ENCODE measurements around the gene CYP27A1.

CYP27A1 gene

DNA sequence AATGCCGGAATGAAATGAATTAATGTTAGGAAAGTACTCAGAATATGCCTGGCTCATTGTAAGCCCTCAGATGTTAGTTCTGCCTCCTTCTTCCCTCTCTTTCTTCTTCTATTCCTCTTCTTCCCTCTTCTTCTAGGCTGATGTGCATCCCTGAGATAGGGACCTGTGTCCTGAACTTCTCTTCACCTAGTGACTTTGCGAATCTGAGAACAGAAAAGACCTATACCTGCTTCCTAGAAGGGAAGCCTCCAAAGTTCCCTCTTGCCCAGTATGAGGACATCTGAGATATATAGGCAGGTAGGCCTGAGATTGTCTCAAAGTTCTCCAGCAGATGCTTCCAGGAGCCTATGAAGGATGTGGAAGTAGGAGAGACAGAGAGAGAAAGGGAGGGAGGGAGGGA is 8.1 kb upstream of the CYP27A1 start:
- DNase-seq (ENCODE audit: low read depth): no peak

DNA sequence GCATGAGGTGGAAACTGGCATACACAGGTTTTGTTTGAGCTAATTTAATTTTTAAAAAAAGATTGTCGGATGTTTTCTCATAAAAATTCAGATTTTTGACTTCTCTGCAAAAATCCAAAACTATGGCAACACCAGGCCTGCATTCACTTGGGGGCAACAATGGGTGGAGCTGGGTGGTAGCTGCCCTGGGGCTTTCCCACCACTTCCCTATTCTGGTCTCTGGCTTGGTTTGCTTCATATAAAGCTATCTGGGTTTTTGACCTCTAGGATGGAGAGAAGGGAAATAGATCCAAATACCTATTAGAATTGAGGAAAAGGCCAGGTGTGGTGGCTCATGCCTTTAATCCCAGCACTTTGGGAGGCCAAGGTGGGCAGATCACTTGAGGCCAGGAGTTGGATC is 5.5 kb upstream of the CYP27A1 start:
- DNase-seq (ENCODE audit: low read depth): no peak

DNA sequence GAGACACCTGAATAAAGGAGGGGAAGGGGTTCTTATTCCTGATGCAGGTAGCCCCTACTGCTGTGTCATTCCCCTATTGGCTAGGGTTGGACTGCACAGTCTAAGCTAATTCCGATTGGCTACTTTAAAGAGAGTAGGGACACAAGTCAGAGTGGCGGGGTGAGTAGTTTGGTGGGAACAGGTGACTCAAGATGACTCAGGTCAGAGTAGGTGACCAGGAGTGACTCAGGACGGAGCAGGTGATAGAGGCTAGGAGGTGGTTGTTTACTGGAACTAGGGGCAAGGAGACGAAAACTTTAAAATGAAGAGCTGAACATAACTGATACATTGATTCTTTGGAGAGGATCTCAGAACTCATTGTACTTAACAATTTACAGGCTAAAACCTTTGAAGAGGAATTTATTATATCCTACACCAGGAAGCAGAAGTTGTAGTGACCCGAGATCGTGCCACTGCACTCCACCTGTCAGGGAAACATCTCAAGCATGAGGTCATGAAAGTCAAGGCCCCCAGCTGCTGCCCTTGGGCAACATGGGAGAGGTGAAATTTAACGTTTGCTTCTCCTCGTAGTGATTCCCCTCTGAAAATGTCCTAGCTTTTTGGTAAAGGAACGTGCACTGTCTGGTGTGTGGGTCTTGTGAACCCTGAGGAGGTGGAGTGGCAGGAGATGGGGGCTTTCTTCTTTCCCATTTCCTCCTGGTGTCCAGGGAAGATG is 4.5 kb upstream of the CYP27A1 start:
- DNase-seq (ENCODE audit: low read depth): no peak

DNA sequence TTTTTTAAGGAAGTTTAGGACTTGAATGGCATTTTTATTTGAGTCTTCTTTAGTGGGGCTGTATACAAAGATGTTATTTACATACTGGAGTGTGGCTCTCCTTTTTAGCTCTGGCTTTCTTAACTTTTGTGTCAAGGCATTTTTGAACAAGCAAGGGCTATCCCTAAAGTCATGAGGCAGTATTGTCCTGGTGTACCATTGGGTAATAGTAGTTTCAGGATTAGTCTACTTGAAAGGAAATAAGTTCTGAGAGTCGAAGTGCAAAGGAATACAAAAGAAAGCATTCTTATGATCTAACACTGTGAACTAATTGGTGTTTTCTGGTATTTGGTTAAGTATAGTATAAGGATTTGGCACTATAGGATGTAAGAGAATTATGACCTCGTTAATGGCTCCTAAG is 1.9 kb upstream of the CYP27A1 start:
- DNase-seq (ENCODE audit: low read depth): no peak

DNA sequence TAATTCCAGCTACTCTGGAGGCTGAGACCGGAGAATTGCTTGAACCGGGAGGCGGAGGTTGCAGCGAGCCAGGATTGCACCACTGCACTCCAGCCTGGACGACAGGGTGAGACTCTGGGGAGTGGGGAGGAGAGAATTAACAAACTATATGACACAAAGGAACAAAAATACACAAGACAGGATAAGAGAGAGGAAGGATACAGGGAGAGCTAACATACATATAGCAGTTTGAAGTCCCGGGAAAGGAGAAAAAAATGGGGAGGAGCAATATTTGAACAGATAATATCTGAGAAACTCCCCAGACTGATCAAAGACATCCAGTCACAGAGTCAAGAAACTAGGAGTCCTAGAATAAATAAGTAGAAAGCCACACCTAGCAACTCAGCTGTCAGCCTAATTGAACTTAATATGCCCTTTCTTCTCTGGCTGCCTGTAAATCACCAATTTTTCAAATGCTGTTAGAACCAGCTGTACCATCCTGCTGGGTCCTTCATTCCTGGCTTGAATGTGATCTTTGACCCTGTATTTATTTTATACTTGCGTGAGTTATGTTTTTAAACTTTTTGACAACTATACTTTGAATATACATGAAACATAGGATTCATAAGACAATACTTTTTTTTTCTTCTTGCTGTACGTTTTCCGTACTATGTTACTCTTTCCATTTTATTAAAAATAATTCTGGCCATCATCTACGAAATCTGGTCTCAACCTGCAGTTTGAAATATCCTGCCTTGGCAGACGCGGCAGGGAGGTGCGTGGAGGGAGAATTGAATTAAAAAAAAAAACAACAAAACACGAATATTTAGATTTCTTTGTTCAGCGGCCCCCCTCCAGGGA is 876 bp upstream of the CYP27A1 start:
- DNase-seq (ENCODE audit: low read depth): no peak

DNA sequence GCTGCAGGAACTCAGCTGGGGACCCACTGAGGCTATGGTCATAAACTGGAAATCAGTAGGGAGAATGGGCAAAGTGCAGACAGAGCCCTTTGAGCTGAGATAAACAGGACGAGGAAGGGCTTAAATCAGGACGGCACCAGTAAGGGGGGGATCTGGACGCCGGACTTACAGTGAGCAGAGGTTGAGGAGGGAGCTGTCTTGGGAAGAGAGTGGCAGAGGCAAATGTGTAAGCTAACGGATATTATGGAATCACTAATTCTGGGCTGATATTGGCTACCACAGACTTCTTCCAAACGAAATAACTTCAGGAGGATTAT is 539 bp downstream of the CYP27A1 start:
- DNase-seq (ENCODE audit: low read depth): no peak

DNA sequence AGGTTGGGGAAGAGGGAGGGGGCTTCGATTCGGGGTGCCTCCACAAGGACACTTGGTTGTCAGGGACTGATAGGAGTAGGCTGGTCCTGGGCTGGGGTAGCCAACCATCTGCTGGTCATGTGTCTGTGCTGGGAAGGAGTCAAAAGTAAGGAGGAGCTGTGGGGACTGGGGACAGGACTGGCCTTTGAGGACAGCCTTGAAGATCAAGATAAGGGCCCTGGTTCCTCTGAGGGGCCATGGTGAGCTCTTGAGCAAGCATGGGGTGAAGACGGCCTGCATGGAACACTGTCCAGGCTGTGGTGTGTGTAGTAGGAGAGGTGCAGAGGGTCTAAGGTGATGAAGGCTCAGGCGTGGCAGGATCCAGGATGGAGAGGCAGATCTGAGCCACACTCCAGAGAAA is 1.7 kb downstream of the CYP27A1 start:
- no peak for DNase-seq (ENCODE audit: low read depth)

- DNase-seq (ENCODE audit: low read depth): no peak
Measured at GRCh38 chr2:218785103-218785502, 3.2 kb downstream of the CYP27A1 start.

- no peak for DNase-seq (ENCODE audit: low read depth)
Measured at GRCh38 chr2:218786133-218786532, 4.2 kb downstream of the CYP27A1 start.

DNA sequence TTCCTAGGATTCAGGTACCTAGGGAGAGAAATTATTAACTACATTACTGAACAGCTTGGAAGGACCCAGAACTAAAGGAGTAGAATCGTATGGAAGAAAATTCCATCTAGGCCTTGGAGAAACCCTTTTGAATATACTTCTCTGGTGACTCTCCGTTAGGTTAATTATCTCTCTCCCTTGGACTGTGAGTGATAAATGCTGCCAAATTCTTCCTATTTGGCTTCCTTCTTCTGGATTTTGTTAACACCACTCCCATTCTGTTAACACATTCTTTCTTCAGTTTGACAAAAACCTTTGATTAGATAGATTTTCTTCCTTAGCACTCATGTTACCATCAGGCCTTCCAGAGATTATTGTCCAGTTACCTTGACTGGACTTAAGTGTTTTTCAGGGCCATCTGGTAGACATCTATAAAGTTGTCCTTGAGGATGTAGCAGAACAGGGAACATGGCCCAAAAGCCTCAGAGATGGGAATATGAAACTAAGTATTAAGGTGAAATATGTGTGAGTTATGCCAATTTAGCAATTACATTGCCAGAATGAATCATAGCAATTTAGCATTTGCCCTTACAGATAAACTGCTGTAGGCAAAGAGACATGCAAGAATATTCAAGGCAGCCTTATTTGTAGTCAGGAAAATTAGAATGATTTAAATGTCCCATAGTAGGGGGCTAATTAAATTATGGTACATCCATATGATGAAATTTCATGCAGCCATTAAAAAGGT is 6.7 kb downstream of the CYP27A1 start:
- no peak for DNase-seq (ENCODE audit: low read depth)

- DNase-seq (ENCODE audit: low read depth): no peak
Measured at GRCh38 chr2:218792433-218792832, 10.5 kb downstream of the CYP27A1 start.

GRCh38 chr2:218796691-218797090 is 14.7 kb downstream of the CYP27A1 start:
- DNase-seq (ENCODE audit: low read depth): no peak

GRCh38 chr2:218798767-218799504 is 17.0 kb downstream of the CYP27A1 start:
- no peak for DNase-seq (ENCODE audit: low read depth)

DNA sequence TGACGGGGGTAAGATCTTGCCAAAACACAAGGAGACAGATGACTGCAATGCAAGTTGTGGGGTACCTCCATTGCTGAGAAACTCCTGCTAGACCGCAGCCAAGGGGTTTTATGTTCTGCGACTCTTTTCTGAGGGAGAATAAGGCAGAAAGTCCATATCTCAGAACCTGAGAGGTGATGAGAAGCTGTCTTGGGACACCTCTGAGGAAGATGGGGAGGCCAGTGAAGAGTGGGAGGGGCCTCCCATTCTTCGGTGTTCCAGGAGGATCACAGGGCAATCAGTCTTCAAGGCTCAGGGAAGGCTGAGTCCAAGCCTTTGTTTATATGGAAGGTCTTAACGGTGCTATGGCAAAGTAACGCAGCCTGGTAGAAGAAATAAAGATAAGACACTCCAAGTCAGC is 18.0 kb downstream of the CYP27A1 start:
- DNase-seq (ENCODE audit: low read depth): no peak

- DNase-seq (ENCODE audit: low read depth): no peak
Measured at GRCh38 chr2:218802386-218802994, 20.5 kb downstream of the CYP27A1 start.

DNA sequence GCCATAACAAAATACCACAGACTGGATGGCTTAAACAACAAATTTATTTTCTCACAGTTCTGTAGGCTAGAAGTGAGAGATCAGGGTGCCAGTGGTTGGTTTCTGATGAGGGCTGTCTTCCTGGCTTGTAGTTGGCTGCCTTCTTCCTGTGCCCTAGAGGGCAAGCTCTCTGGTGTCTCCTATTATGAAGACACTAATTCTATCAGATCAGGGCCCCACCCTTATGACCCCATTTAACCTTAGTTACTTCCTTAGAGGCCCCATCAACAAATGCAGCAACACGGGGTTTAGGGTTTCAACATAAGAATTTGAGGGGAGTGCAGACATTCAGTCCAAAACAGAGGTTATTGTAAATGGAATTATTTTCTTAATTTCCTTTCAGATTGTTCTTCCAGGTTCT is 22.9 kb downstream of the CYP27A1 start:
- no peak for DNase-seq (ENCODE audit: low read depth)

GRCh38 chr2:218805627-218806026 is 23.7 kb downstream of the CYP27A1 start:
- DNase-seq (ENCODE audit: low read depth): no peak

- DNase-seq (ENCODE audit: low read depth): no peak
Measured at GRCh38 chr2:218806346-218806978, 24.5 kb downstream of the CYP27A1 start.

- DNase-seq (ENCODE audit: low read depth): no peak
Measured at GRCh38 chr2:218807626-218808025, 25.7 kb downstream of the CYP27A1 start.

DNA sequence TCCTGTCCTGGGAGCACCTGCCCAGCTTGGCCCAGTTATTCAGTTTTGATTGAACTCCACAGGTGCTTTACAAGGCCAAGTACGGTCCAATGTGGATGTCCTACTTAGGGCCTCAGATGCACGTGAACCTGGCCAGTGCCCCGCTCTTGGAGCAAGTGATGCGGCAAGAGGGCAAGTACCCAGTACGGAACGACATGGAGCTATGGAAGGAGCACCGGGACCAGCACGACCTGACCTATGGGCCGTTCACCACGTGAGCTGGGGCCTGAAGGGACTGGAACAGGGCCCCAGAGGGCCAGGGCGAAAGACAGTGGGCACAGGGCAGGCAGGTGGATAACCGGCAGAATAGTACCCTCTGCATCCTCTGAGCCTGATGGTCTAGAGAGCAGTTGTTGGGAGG is 27.6 kb downstream of the CYP27A1 start:
- no peak for DNase-seq (ENCODE audit: low read depth)

GRCh38 chr2:218810256-218810655 is 28.3 kb downstream of the CYP27A1 start:
- no peak for DNase-seq (ENCODE audit: low read depth)
